Measurements from ENCODE around the gene SYT5. TPM values are rescaled to one million over a fixed set of nuclear protein-coding genes. Genes with fewer than 3 reads are reported as not detected.
A peak's percentile ranks its signal among the peaks of the same experiment; 100 is the strongest.
"Not testable (repeated sequence)": the region's sequence is repeated elsewhere in the genome, so short reads cannot be mapped to it uniquely, and the experiment has no call there.

The SYT5 gene
- total RNA-seq, 1 donor from 2014 or later, result 1.6 TPM

DNA sequence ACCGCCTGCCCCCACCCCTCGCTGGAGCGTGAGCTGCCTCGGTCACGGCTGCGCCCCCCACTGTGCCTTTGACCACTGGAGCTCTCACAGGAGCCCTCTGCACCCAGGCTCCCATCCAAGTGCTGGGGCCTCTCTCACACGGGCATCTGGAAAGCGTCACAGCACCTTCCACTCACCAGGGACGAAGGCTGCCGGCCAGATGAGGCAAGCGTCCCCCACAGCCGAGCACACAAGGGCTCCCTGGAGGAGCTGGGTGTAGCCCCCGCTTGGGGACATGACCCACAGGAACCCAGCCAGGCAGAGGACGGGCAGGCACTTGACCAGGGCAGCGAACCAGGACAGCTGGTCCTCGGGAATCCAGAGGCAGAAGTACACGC is 47.9 kb upstream of the SYT5 start:
- TF ChIP-seq, protein P1, sequence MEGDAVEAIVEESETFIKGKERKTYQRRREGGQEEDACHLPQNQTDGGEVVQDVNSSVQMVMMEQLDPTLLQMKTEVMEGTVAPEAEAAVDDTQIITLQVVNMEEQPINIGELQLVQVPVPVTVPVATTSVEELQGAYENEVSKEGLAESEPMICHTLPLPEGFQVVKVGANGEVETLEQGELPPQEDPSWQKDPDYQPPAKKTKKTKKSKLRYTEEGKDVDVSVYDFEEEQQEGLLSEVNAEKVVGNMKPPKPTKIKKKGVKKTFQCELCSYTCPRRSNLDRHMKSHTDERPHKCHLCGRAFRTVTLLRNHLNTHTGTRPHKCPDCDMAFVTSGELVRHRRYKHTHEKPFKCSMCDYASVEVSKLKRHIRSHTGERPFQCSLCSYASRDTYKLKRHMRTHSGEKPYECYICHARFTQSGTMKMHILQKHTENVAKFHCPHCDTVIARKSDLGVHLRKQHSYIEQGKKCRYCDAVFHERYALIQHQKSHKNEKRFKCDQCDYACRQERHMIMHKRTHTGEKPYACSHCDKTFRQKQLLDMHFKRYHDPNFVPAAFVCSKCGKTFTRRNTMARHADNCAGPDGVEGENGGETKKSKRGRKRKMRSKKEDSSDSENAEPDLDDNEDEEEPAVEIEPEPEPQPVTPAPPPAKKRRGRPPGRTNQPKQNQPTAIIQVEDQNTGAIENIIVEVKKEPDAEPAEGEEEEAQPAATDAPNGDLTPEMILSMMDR (IDR thresholded peaks at IDR 0.05; ENCODE audit: unreplicated experiment), result no peak
- H3K4me3 Mint-ChIP-seq (ENCODE audit: unreplicated experiment), result no peak overlapping the region
- DNase-seq (ENCODE audit: low spot score), result no peak
- H3K27me3 Mint-ChIP-seq (ENCODE audit: unreplicated experiment), result peaks cover 13% of the 10 kb centered on the region
- peaks cover 3% of the 10 kb centered on the region for H3K4me1 Mint-ChIP-seq (ENCODE audit: unreplicated experiment)
- H3K36me3 Mint-ChIP-seq (ENCODE audit: low read depth, unreplicated experiment), result peaks cover 26% of the 10 kb centered on the region
- no peaks in the 10 kb centered on the region for H3K9me3 Mint-ChIP-seq (ENCODE audit: unreplicated experiment)
- H3K27ac Mint-ChIP-seq (ENCODE audit: unreplicated experiment), result no peak overlapping the region

DNA sequence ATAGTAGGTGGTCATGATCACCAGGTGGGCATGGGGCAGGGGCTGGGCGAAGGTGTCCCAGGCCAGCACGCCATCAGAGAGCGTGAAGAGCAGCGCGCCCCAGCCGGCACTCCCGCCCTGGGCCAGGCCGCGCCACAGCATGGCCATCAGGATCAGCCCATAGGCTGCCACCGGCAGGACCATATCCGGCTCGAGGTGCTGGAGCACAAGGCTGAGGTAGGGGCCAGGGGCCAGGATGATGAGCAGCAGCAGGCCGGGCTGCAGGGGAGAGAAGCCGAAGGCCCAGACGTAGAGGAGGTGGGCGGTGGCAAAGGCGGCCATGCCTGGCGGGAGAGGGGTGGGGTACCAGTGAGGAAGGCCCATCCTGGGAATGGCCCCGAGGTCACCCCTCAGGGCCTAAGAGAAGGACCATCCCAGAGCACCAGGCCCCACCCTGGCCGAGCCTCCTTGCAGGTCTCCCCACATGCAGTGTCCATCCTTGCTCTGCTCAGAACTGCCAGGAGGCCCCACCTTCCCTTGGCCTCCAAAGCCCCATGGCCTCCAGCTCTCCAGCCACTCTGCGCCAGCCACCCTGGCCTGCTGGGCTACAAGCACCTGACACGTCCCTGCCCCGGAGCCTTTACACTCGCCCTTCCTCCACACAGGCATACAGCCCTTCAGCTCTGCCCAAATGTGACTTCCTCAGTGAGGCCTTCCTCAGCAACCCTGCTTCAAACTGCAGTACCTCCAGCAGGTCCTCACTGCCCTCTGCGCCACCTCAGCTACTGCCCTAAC is 47.3 kb upstream of the SYT5 start:
- Mint-ChIP-seq H3K36me3 (ENCODE audit: low read depth, unreplicated experiment) (peaks cover 21% of the 10 kb centered on the region), H3K9me3 (ENCODE audit: unreplicated experiment) (no peaks in the 10 kb centered on the region), H3K27ac (ENCODE audit: unreplicated experiment) (no peak overlapping the region), H3K27me3 (ENCODE audit: unreplicated experiment) (peaks cover 12% of the 10 kb centered on the region), H3K4me1 (ENCODE audit: unreplicated experiment) (peaks cover 3% of the 10 kb centered on the region), H3K4me3 (ENCODE audit: unreplicated experiment) (no peak overlapping the region)
- no peak for DNase-seq (ENCODE audit: low spot score)
- TF ChIP-seq, protein P1 (IDR thresholded peaks at IDR 0.05; ENCODE audit: unreplicated experiment), result no peak

DNA sequence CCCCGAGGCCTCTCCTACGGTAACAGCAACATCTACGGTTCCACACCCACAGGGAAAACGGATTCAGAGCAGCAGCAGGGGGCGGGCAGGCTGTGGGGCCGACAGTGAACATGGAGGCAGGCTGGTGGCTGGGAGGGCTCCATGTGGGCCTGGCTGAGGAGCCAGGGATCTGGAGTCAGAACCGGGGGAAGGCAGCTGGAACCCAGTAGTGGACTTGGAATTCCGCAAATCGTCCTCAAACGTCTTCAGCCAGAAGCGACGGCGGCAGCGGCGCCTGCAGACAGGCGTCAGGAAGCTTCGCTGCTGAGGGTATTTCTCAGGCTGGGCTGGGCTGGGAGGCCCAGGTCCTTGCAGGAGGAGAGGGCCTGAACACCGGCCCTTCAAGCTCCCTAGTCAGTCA is 46.7 kb upstream of the SYT5 start:
- H3K27ac Mint-ChIP-seq (ENCODE audit: unreplicated experiment), result no peak overlapping the region
- no peak for DNase-seq (ENCODE audit: low spot score)

DNA sequence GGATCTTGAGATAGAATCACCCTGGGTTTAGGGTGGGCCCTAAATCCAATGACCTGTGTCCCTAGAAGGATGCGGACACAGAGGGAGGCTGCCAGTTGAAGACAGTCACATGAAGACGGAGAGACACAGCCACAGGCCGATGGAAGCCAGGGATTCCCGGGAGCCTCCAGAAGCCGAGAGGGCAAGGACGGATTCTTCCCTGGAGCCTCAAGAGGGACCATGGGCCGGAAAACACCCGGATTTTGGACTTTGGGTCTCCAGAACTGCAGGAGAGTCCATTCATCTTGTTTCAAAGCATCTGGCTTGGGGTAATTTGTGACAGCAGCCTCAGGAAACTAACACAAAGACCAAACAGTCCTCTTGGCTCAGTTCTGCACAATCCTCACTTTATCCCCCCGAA is 46.2 kb upstream of the SYT5 start:
- Mint-ChIP-seq H3K9me3 (ENCODE audit: unreplicated experiment) (no peaks in the 10 kb centered on the region), H3K4me3 (ENCODE audit: unreplicated experiment) (no peak overlapping the region), H3K27me3 (ENCODE audit: unreplicated experiment) (peaks cover 12% of the 10 kb centered on the region), H3K4me1 (ENCODE audit: unreplicated experiment) (peaks cover 3% of the 10 kb centered on the region), H3K36me3 (ENCODE audit: low read depth, unreplicated experiment) (peaks cover 23% of the 10 kb centered on the region), H3K27ac (ENCODE audit: unreplicated experiment) (no peak overlapping the region)
- TF ChIP-seq, protein P1 (IDR thresholded peaks at IDR 0.05; ENCODE audit: unreplicated experiment), result no peak
- no peak for DNase-seq (ENCODE audit: low spot score)

More for the DNA sequence above, 46.7 kb upstream of the SYT5 start:
- Mint-ChIP-seq H3K27me3 (ENCODE audit: unreplicated experiment) (peaks cover 12% of the 10 kb centered on the region), H3K36me3 (ENCODE audit: low read depth, unreplicated experiment) (peaks cover 20% of the 10 kb centered on the region), H3K4me1 (ENCODE audit: unreplicated experiment) (peaks cover 3% of the 10 kb centered on the region), H3K4me3 (ENCODE audit: unreplicated experiment) (peak overlapping the region; percentile 69), H3K9me3 (ENCODE audit: unreplicated experiment) (no peaks in the 10 kb centered on the region)
- TF ChIP-seq, protein P1 (IDR thresholded peaks at IDR 0.05; ENCODE audit: unreplicated experiment), result no peak

DNA sequence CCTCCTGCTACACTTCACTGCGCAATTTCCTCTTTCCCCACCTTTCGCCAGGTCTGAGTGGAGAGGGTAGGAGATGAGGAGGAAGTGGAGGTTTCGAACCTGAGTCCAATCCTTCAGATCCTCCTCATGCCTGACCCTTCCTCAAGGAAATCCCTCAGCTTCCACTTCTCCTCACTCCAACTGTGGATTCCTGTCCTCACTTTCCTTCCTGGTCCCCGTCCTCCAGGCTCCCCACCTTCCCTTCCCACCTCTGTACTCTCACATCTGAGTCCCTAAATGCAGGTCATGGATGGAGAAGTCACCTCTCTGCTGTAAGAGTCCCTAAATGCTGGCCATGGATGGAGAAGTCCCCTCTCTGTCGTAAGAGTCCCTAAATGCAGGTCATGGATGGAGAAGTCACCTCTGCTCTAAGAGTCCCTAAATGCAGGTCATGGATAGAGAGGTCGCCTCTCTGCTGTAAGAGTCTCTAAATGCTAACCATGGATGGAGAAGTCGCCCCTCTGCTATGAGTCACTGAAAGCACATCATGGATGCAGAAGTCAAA is 45.4 kb upstream of the SYT5 start:
- DNase-seq (ENCODE audit: low spot score), result no peak
- peaks cover 23% of the 10 kb centered on the region for H3K36me3 Mint-ChIP-seq (ENCODE audit: low read depth, unreplicated experiment)
- peaks cover 12% of the 10 kb centered on the region for H3K27me3 Mint-ChIP-seq (ENCODE audit: unreplicated experiment)
- H3K4me3 Mint-ChIP-seq (ENCODE audit: unreplicated experiment), result peak overlapping the region; percentile 65
- peaks cover 3% of the 10 kb centered on the region for H3K4me1 Mint-ChIP-seq (ENCODE audit: unreplicated experiment)
- no peaks in the 10 kb centered on the region for H3K9me3 Mint-ChIP-seq (ENCODE audit: unreplicated experiment)
- H3K27ac Mint-ChIP-seq (ENCODE audit: unreplicated experiment), result peak overlapping the region; percentile 59
- TF ChIP-seq, protein P1 (IDR thresholded peaks at IDR 0.05; ENCODE audit: unreplicated experiment), result no peak

DNA sequence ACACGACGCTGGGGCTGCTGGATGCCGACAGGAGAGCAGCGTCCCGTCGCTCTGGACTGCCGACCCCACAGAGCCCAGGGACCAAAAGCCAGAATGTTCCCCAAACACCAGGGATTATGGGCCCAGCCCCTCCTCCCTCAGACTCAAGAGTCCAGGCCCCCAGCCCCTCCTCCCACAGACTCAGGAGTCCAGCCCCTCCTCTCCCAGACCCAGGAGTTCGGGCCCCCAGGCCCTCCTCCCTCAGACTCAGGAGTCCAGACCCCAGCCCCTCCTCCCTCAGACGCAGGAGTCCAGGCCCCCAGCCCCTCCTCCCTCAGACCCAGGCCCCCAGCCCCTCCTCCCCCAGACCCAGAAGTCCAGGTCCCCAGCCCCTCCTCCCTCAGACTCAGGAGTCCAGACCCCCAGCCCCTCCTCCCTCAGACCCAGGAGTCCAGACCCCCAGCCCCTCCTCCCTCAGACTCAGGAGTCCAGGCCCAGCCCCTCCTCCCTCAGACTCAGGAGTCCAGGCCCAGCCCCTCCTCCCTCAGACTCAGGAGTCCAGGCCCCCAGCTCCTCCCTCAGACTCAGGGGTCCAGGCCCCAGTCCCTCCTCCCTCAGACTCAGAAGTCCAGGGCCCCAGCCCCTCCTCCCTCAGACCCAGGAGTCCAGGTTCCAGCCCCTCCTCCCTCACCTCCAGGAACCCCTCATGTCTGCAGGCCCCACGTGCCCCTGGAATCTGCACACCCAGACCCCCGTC is 44.8 kb upstream of the SYT5 start:
- not testable (repeated sequence) for DNase-seq (ENCODE audit: low spot score); H3K27ac Mint-ChIP-seq (ENCODE audit: unreplicated experiment); H3K9me3 Mint-ChIP-seq (ENCODE audit: unreplicated experiment); H3K4me3 Mint-ChIP-seq (ENCODE audit: unreplicated experiment); H3K4me1 Mint-ChIP-seq (ENCODE audit: unreplicated experiment)
- Mint-ChIP-seq H3K36me3 (ENCODE audit: low read depth, unreplicated experiment) (peaks cover 26% of the 10 kb centered on the region), H3K27me3 (ENCODE audit: unreplicated experiment) (peaks cover 12% of the 10 kb centered on the region)

Measured in endothelial cell (in vitro differentiated cells).